Neural cell (in vitro differentiated cells): ENCODE data around the gene KCNIP4. TPM values are rescaled to one million over a fixed set of nuclear protein-coding genes. Genes with fewer than 3 reads are reported as not detected.
A peak's percentile ranks its signal among the peaks of the same experiment; 100 is the strongest.

ENCODE experiments used
- H2AFZ ChIP-seq: fragments of 200-600, 300-800 bp; sonication (generic), shearing (Covaris generic); 2 replicates; pipeline ENCODE4 v1.6.0; 2014; ENCODE audit warnings: low read depth, mild to moderate bottlenecking, antibody characterized with exemption, low read length, moderate library complexity
- H3F3A ChIP-seq: fragments of 200-600 bp; shearing (Covaris generic); 2 replicates; pipeline ENCODE4 v1.6.1; 2016; ENCODE audit warnings: mild to moderate bottlenecking, moderate library complexity, mixed read lengths, antibody characterized with exemption, low read length; ENCODE audit not compliant: insufficient read depth, poor library complexity, severe bottlenecking
- H3K27ac ChIP-seq: fragments of 200-600, 300-800 bp; sonication (generic), shearing (Covaris generic); 2 replicates; pipeline ENCODE4 v1.5.1; 2014; ENCODE audit warnings: mild to moderate bottlenecking, low read length, moderate library complexity
- H3K27me3 ChIP-seq: fragments of 300-800, 200-600 bp; sonication (generic), shearing (Covaris generic); 2 replicates; pipeline ENCODE4 v1.6.0; 2014; ENCODE audit warnings: mild to moderate bottlenecking, low read depth, low read length, moderate library complexity; ENCODE audit not compliant: insufficient read depth
- H3K36me3 ChIP-seq: fragments of 300-800, 200-600 bp; sonication (generic), shearing (Covaris generic); 2 replicates; pipeline ENCODE4 v1.5.1; 2014; ENCODE audit warnings: mild to moderate bottlenecking, antibody characterized with exemption, low read length, moderate library complexity; ENCODE audit not compliant: insufficient read depth
- H3K4me2 ChIP-seq: fragments of 300-800, 200-600 bp; sonication (generic), shearing (Covaris generic); 2 replicates; pipeline ENCODE4 v1.6.0; 2014; ENCODE audit warnings: mild to moderate bottlenecking, low read length
- H3K4me3 ChIP-seq: fragments of 300-800, 200-600 bp; sonication (generic), shearing (Covaris generic); 2 replicates; pipeline ENCODE4 v1.5.1; 2014; ENCODE audit warnings: mild to moderate bottlenecking, low read length, moderate library complexity
- H3K79me2 ChIP-seq: fragments of 200-600 bp; shearing (Covaris generic); replicated peaks from 2 replicates; pipeline ENCODE4 v1.6.0; 2014; ENCODE audit warnings: mild to moderate bottlenecking, low read length, moderate library complexity; ENCODE audit not compliant: insufficient read depth
- H3K9ac ChIP-seq: fragments of 300-800, 200-600 bp; sonication (generic), shearing (Covaris generic); 2 replicates; pipeline ENCODE4 v1.6.1; 2016; ENCODE audit warnings: mild to moderate bottlenecking, low read length, mixed read lengths
- H3K9me2 ChIP-seq: fragments of 200-600 bp; shearing (Covaris generic); 2 replicates; pipeline ENCODE4 v1.6.1; 2016; ENCODE audit warnings: mild to moderate bottlenecking, low read length, mixed read lengths; ENCODE audit not compliant: insufficient read depth
- H3K9me3 ChIP-seq: fragments of 200-600, 300-800 bp; sonication (generic), shearing (Covaris generic); 2 replicates; pipeline ENCODE4 v1.6.1; 2016; ENCODE audit warnings: mild to moderate bottlenecking, mixed run types, low read length, moderate library complexity, mixed read lengths
- H4K20me1 ChIP-seq: fragments of 200-600 bp; shearing (Covaris generic); 2 replicates; pipeline ENCODE4 v1.6.1; 2016; ENCODE audit warnings: mild to moderate bottlenecking, mixed run types; ENCODE audit not compliant: insufficient read depth
- CTCF ChIP-seq: fragments of 450-650 bp; IDR thresholded peaks from 2 replicates; pipeline ENCODE4 v1.5.1; 2014; ENCODE audit warnings: antibody characterized with exemption, mild to moderate bottlenecking, moderate library complexity; ENCODE audit not compliant: poor library complexity, severe bottlenecking
- EP300 ChIP-seq: fragments of 450-650 bp; conservative IDR thresholded peaks from 2 replicates; pipeline ENCODE4 v1.6.1; 2014; ENCODE audit warnings: antibody characterized with exemption, mild to moderate bottlenecking, moderate library complexity; ENCODE audit not compliant: poor library complexity, severe bottlenecking
- EZH2 ChIP-seq: fragments of 200-600, 300-800 bp; shearing (Covaris generic), sonication (generic); IDR thresholded peaks from 2 replicates; pipeline ENCODE4 v1.6.1; 2014; ENCODE audit warnings: antibody characterized with exemption, low read length, borderline replicate concordance, mild to moderate bottlenecking; ENCODE audit not compliant: insufficient read depth, poor library complexity, severe bottlenecking
- MXI1 ChIP-seq: fragments of 450-650 bp; conservative IDR thresholded peaks from 2 replicates; pipeline ENCODE4 v1.6.1; 2014; ENCODE audit warnings: antibody characterized with exemption, mild to moderate bottlenecking; ENCODE audit not compliant: poor library complexity, severe bottlenecking
- POLR2AphosphoS5 ChIP-seq: IDR thresholded peaks from 2 replicates; pipeline ENCODE4 v1.6.1; 2012
- RAD21 ChIP-seq: fragments of 450-650 bp; conservative IDR thresholded peaks from 2 replicates; pipeline ENCODE4 v1.6.1; 2014; ENCODE audit warnings: antibody characterized with exemption, mild to moderate bottlenecking, moderate library complexity
- REST ChIP-seq: IDR thresholded peaks from 2 replicates; pipeline ENCODE4 v1.6.1; 2012; ENCODE audit warnings: borderline replicate concordance
- SMC3 ChIP-seq: fragments of 450-650 bp; conservative IDR thresholded peaks from 2 replicates; pipeline ENCODE4 v1.6.1; 2014; ENCODE audit warnings: antibody characterized with exemption, mild to moderate bottlenecking, moderate library complexity; ENCODE audit not compliant: poor library complexity
- TAF1 ChIP-seq: IDR thresholded peaks from 2 replicates; pipeline ENCODE4 v1.6.1; 2012; ENCODE audit warnings: low read depth
- polyA plus RNA-seq: library from polyadenylated mRNA; depleted of rRNA; stranded (reverse); fragments of >200 nt; gene quantifications from 2 replicates; pipeline ENCODE4 v1.2.3, GENCODE V29; 2014

Gene KCNIP4
- polyA plus RNA-seq, 1 donor from 2014 or later: 22.8 TPM

- Histone ChIP-seq H3K27ac (no peak overlapping the region), H3K9me3 (no peaks in the 10 kb centered on the region), H3K4me3 (no peak overlapping the region), H3K79me2 (no peaks in the 10 kb centered on the region), H3K36me3 (no peaks in the 10 kb centered on the region), H3K9me2 (no peaks in the 10 kb centered on the region), H3F3A (no peaks in the 10 kb centered on the region), H3K9ac (no peak overlapping the region), H3K4me2 (no peak overlapping the region), H3K27me3 (no peaks in the 10 kb centered on the region), H4K20me1 (no peaks in the 10 kb centered on the region), H2AFZ (no peak overlapping the region)
- TF ChIP-seq MXI1: no peak
- no peak for TF ChIP-seq TAF1
- TF ChIP-seq REST: no peak
- TF ChIP-seq CTCF: no peak
- TF ChIP-seq POLR2AphosphoS5: no peak
- TF ChIP-seq EZH2: no peak
- TF ChIP-seq RAD21: no peak
- no peak for TF ChIP-seq EP300
- TF ChIP-seq SMC3: no peak
Observed at GRCh38 chr4:21953653-21954052, 5.1 kb upstream of the KCNIP4 start.

- Histone ChIP-seq H3K36me3 (no peaks in the 10 kb centered on the region), H3K27me3 (peaks cover 3% of the 10 kb centered on the region), H3K9me3 (no peaks in the 10 kb centered on the region), H3K9me2 (no peaks in the 10 kb centered on the region), H3K79me2 (no peaks in the 10 kb centered on the region), H4K20me1 (no peaks in the 10 kb centered on the region), H3K4me3 (no peak overlapping the region), H3K4me2 (no peak overlapping the region), H2AFZ (no peak overlapping the region), H3K9ac (no peak overlapping the region), H3F3A (no peaks in the 10 kb centered on the region), H3K27ac (no peak overlapping the region)
- no peak for TF ChIP-seq POLR2AphosphoS5
Observed at GRCh38 chr4:21952549-21952948, 4.0 kb upstream of the KCNIP4 start.

- H4K20me1 ChIP-seq: no peaks in the 10 kb centered on the region
- H3K9ac ChIP-seq: peak overlapping the region; percentile 54
- TF ChIP-seq EZH2: no peak
- TF ChIP-seq MXI1: no peak
- no peak for TF ChIP-seq TAF1
- no peak for TF ChIP-seq EP300
- no peak for TF ChIP-seq SMC3
- TF ChIP-seq CTCF: no peak
- no peak for TF ChIP-seq REST
- TF ChIP-seq RAD21: no peak
- TF ChIP-seq POLR2AphosphoS5: no peak
- no peaks in the 10 kb centered on the region for H3K9me2 ChIP-seq
- H3K4me3 ChIP-seq: peak overlapping the region; percentile 84
- H3F3A ChIP-seq: no peaks in the 10 kb centered on the region
- no peaks in the 10 kb centered on the region for H3K36me3 ChIP-seq
- peaks cover 19% of the 10 kb centered on the region for H3K27me3 ChIP-seq
- H3K27ac ChIP-seq: no peak overlapping the region
- H2AFZ ChIP-seq: no peak overlapping the region
- H3K79me2 ChIP-seq: no peaks in the 10 kb centered on the region
- no peaks in the 10 kb centered on the region for H3K9me3 ChIP-seq
- H3K4me2 ChIP-seq: no peak overlapping the region
Observed at GRCh38 chr4:21949073-21949457, 493 bp upstream of the KCNIP4 start.
